Osteoblast (primary cell): Measurements from ENCODE around the gene COL16A1. TPM values are rescaled to one million over a fixed set of nuclear protein-coding genes. Genes with fewer than 3 reads are reported as not detected.

Experiments used
- DNase-seq: peaks from one replicate; pipeline ENCODE4 v3.0.0; 2011; ENCODE audit warnings: low spot score, mixed read lengths; ENCODE audit not compliant: insufficient read length; ENCODE audit errors: missing footprints
- H2AFZ ChIP-seq: 2 replicates; pipeline ENCODE4 v1.6.0; 2011; ENCODE audit warnings: mild to moderate bottlenecking, low read length
- H3K27ac ChIP-seq: 2 replicates; pipeline ENCODE4 v1.5.1; 2011; ENCODE audit warnings: mild to moderate bottlenecking, low read depth, low read length, moderate library complexity
- H3K27me3 ChIP-seq: 2 replicates; pipeline ENCODE4 v1.6.0; 2012; ENCODE audit warnings: mild to moderate bottlenecking, control low read depth, inconsistent platforms, low read length, moderate library complexity; ENCODE audit not compliant: insufficient read depth
- H3K36me3 ChIP-seq: 2 replicates; pipeline ENCODE4 v1.5.1; 2011; ENCODE audit warnings: mild to moderate bottlenecking, low read length, control low read depth, moderate library complexity; ENCODE audit not compliant: insufficient read depth
- H3K4me1 ChIP-seq: 2 replicates; pipeline ENCODE4 v1.5.1; 2011; ENCODE audit warnings: mild to moderate bottlenecking, low read length, control low read depth, moderate library complexity; ENCODE audit not compliant: insufficient read depth
- H3K4me2 ChIP-seq: 2 replicates; pipeline ENCODE4 v1.6.0; 2011; ENCODE audit warnings: mild to moderate bottlenecking, low read length; ENCODE audit not compliant: insufficient read depth
- H3K4me3 ChIP-seq: fragments of 200-600 bp; sonication (generic); 3 replicates; pipeline ENCODE4 v1.5.1; 2012; ENCODE audit warnings: mild to moderate bottlenecking, low read length, inconsistent platforms; ENCODE audit not compliant: insufficient read depth
- H3K79me2 ChIP-seq: 2 replicates; pipeline ENCODE4 v1.6.0; 2012; ENCODE audit warnings: mild to moderate bottlenecking, low read length, control low read depth, inconsistent platforms; ENCODE audit not compliant: insufficient read depth
- H3K9me3 ChIP-seq: 2 replicates; pipeline ENCODE4 v1.5.1; 2011; ENCODE audit warnings: low read depth, low read length, control low read depth
- H4K20me1 ChIP-seq: 2 replicates; pipeline ENCODE4 v1.6.0; 2012; ENCODE audit warnings: mild to moderate bottlenecking, low read length, control low read depth; ENCODE audit not compliant: insufficient read depth
- total RNA-seq: library from RNA; depleted of rRNA; stranded (reverse); fragments of >200 nt; gene quantifications from 2 replicates; pipeline ENCODE4 v1.2.3, GENCODE V29; 2012
- TF ChIP-seq, protein P1 (sequence below): IDR thresholded peaks from 2 replicates; pipeline ENCODE4 v1.5.1; 2011; ENCODE audit warnings: mild to moderate bottlenecking, low read depth, low read length, moderate library complexity; ENCODE audit errors: extremely low read depth

The COL16A1 gene
- total RNA-seq, 1 donor: 197 TPM

DNA sequence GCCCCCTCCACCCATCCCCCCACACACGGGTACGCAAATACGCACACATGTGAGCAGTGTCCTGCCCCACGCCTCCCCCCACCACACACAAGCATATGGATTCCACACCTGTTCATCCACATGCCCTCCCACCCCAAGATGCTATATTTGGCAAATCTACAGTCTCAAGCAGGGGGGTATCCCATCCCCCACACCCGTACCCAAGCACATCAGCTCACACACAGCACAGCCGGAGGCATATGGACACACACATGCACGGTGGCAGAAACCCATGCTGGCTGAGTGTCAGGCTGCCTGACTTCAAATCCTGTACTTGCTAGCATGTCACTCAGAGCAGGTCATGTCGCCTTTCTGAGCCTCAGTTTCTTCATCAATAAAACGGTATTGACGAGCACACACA, 10.6 kb downstream of the COL16A1 start:
- TF ChIP-seq, protein P1, sequence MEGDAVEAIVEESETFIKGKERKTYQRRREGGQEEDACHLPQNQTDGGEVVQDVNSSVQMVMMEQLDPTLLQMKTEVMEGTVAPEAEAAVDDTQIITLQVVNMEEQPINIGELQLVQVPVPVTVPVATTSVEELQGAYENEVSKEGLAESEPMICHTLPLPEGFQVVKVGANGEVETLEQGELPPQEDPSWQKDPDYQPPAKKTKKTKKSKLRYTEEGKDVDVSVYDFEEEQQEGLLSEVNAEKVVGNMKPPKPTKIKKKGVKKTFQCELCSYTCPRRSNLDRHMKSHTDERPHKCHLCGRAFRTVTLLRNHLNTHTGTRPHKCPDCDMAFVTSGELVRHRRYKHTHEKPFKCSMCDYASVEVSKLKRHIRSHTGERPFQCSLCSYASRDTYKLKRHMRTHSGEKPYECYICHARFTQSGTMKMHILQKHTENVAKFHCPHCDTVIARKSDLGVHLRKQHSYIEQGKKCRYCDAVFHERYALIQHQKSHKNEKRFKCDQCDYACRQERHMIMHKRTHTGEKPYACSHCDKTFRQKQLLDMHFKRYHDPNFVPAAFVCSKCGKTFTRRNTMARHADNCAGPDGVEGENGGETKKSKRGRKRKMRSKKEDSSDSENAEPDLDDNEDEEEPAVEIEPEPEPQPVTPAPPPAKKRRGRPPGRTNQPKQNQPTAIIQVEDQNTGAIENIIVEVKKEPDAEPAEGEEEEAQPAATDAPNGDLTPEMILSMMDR: no peak
- H3K4me3 ChIP-seq: no peak overlapping the region
- peaks cover 86% of the 10 kb centered on the region for H3K36me3 ChIP-seq
- H3K27me3 ChIP-seq: no peaks in the 10 kb centered on the region
- peaks cover 17% of the 10 kb centered on the region for H3K4me1 ChIP-seq
- H3K9me3 ChIP-seq: no peaks in the 10 kb centered on the region
- DNase-seq: no peak
- H3K4me2 ChIP-seq: no peak overlapping the region
- peaks cover 11% of the 10 kb centered on the region for H3K79me2 ChIP-seq
- no peak overlapping the region for H2AFZ ChIP-seq
- H3K27ac ChIP-seq: no peak overlapping the region
- H4K20me1 ChIP-seq: peaks cover 9% of the 10 kb centered on the region

DNA sequence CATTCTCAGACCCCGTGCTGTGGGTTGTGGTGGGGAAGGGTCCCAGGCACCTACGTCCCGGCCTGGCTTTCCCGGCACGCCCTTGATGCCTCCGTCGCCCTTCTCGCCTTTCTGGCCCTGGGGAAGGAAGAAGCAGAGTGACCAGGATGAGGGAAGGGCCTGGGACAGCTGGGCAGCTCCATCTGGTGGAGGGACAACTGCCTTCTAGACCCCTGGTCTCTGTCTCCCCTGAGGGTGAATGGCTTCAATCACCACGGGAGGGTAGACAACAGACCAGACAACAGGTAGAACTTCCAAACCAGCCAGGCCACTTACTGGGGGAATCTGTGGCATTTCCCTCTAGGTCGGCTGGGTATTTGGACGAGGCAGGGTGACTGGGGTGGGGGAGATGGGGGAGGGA, 11.9 kb downstream of the COL16A1 start:
- no peak overlapping the region for H3K4me3 ChIP-seq

DNA sequence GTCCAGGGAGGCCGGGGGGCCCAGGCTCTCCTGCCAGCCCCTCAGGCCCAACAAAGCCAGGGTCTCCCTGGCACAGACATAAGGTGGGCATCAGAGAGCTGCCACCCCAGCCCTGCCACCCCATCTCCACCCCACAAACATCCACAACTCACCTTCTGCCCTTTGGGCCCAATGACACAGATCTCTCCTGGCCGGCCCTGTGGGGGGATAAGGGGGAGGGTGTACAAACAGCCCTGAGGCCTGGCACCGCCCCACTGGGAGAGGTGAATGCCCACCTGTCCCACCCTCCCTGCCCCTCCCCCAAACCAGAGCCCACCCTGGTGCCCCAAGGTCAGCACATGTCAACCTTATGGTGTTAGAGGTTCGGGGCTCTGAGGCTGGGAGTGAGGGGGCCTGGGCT, 12.4 kb downstream of the COL16A1 start:
- H4K20me1 ChIP-seq: peaks cover 9% of the 10 kb centered on the region
- peaks cover 86% of the 10 kb centered on the region for H3K36me3 ChIP-seq
- H2AFZ ChIP-seq: no peak overlapping the region
- H3K4me3 ChIP-seq: no peak overlapping the region
- H3K4me1 ChIP-seq: peaks cover 17% of the 10 kb centered on the region
- peaks cover 2% of the 10 kb centered on the region for H3K79me2 ChIP-seq
- H3K27me3 ChIP-seq: no peaks in the 10 kb centered on the region
- no peak overlapping the region for H3K4me2 ChIP-seq
- TF ChIP-seq, protein P1: no peak
- no peak overlapping the region for H3K27ac ChIP-seq
- no peaks in the 10 kb centered on the region for H3K9me3 ChIP-seq
- DNase-seq: no peak

More for the DNA sequence above, 11.9 kb downstream of the COL16A1 start:
- no peak overlapping the region for H3K4me2 ChIP-seq
- no peak for DNase-seq
- peaks cover 6% of the 10 kb centered on the region for H3K79me2 ChIP-seq
- H3K36me3 ChIP-seq: peaks cover 86% of the 10 kb centered on the region
- H3K27ac ChIP-seq: no peak overlapping the region
- H2AFZ ChIP-seq: no peak overlapping the region
- no peaks in the 10 kb centered on the region for H3K27me3 ChIP-seq
- TF ChIP-seq, protein P1: no peak
- H4K20me1 ChIP-seq: peaks cover 9% of the 10 kb centered on the region
- no peaks in the 10 kb centered on the region for H3K9me3 ChIP-seq
- peaks cover 17% of the 10 kb centered on the region for H3K4me1 ChIP-seq

DNA sequence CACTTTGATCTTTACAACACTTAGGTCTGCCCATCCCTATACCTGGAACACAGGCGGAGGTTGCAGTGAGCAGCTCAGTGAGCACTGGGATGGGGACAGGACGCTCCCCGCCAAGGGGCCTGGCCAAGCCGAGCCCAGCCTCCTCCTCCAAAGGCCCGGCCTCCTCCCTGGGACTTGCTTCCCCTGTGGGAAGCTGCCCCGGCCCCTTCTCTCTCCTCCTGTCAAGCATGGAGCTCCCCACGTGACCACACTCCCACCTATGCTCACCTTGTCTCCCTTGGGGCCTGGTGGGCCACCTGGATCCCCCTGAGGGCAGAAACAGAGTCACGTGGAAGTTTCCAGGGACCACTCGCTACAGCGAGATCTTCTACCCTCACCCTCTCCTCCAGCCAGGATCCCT, 12.9 kb downstream of the COL16A1 start:
- Histone ChIP-seq H3K36me3 (peaks cover 88% of the 10 kb centered on the region), H3K27me3 (no peaks in the 10 kb centered on the region), H2AFZ (no peak overlapping the region), H4K20me1 (peaks cover 9% of the 10 kb centered on the region), H3K9me3 (no peaks in the 10 kb centered on the region), H3K4me1 (peaks cover 17% of the 10 kb centered on the region), H3K4me2 (no peak overlapping the region), H3K79me2 (peaks cover 2% of the 10 kb centered on the region), H3K4me3 (no peak overlapping the region), H3K27ac (peak overlapping the region; percentile 71)
- TF ChIP-seq, protein P1: no peak
- DNase-seq: no peak
